H1 (cell line): ENCODE results near the gene DLST. TPM values are rescaled to one million over a fixed set of nuclear protein-coding genes. Genes with fewer than 3 reads are reported as not detected.

Experiments used
- BCL11A ChIP-seq, 2 experiments: IDR thresholded peaks; one replicate each; pipeline ENCODE4 v1.6.1; 2011; ENCODE audit warnings: low read depth in 2 of 2, low read length in 2 of 2, mild to moderate bottlenecking in 2 of 2
- GABPA ChIP-seq: IDR thresholded peaks from 2 replicates; pipeline ENCODE4 v1.6.1; 2011; ENCODE audit warnings: mild to moderate bottlenecking, low read length, moderate library complexity, borderline replicate concordance; ENCODE audit not compliant: insufficient read depth
- GTF2F1 ChIP-seq: IDR thresholded peaks from 2 replicates; pipeline ENCODE4 v1.6.1; 2012; ENCODE audit warnings: low read depth, low read length, improper control_type of control experiment, borderline replicate concordance
- JUN ChIP-seq: IDR thresholded peaks from 2 replicates; pipeline ENCODE4 v1.6.1; 2011; ENCODE audit warnings: low read depth, mild to moderate bottlenecking, improper control_type of control experiment, low read length
- NANOG ChIP-seq: IDR thresholded peaks from 2 replicates; pipeline ENCODE4 v1.6.1; 2011; ENCODE audit warnings: low read length, low read depth, mild to moderate bottlenecking, inconsistent platforms; ENCODE audit not compliant: insufficient read depth, poor library complexity, severe bottlenecking
- NRF1 ChIP-seq: IDR thresholded peaks from 2 replicates; pipeline ENCODE4 v1.6.1; 2011; ENCODE audit warnings: mild to moderate bottlenecking, low read depth, low read length, improper control_type of control experiment
- RBBP5 ChIP-seq: IDR thresholded peaks from 2 replicates; pipeline ENCODE4 v1.7.1; 2012; ENCODE audit warnings: low read depth, mild to moderate bottlenecking, inconsistent platforms, low read length, moderate library complexity, borderline replicate concordance
- SAP30 ChIP-seq: fragments of 300-600 bp; sonication (generic); IDR thresholded peaks from 2 replicates; pipeline ENCODE4 v1.7.1; 2012; ENCODE audit warnings: low read length, moderate library complexity, mild to moderate bottlenecking, inconsistent platforms; ENCODE audit not compliant: insufficient read depth, insufficient replicate concordance
- SIX5 ChIP-seq: IDR thresholded peaks from 2 replicates; pipeline ENCODE4 v1.6.1; 2011; ENCODE audit warnings: mild to moderate bottlenecking, low read depth, low read length
- ZNF274 ChIP-seq: IDR thresholded peaks from 2 replicates; pipeline ENCODE4 v1.7.0; 2012; ENCODE audit warnings: low read length, borderline replicate concordance; ENCODE audit errors: extremely low read depth
- polyA plus RNA-seq, 7 experiments: library from polyadenylated mRNA; depleted of rRNA in 3 of 7; stranded (reverse) in 5 of 7; unstranded in 2 of 7; fragments of >200 nt in 5 of 7; fragments of 200-250 nt in 2 of 7; gene quantifications; 1 replicate in 5 of 7; 2 replicates in 1 of 7; 4 replicates in 1 of 7; pipeline versions ENCODE4 v1.2.1 to v1.2.3, GENCODE V29; 2011 to 2013; ENCODE audit warnings: missing spikeins in 2 of 7, mixed read lengths in 2 of 7
- total RNA-seq: library from RNA; stranded (reverse); fragmentation: NEBNext Ultra II Directional; extraction: Animal tissue kit (Norgen Biotek cat#: 25700); gene quantifications from 2 replicates; pipeline ENCODE4 v1.2.1, GENCODE V29; 2021
- TF ChIP-seq, protein P1 (sequence below): IDR thresholded peaks from 2 replicates; pipeline ENCODE4 v1.6.1; 2011; ENCODE audit warnings: low read depth, mild to moderate bottlenecking, low read length; ENCODE audit not compliant: insufficient read depth

DLST gene
- total and polyA plus RNA-seq, 2 of the 8 experiments (the other 6 are each of a cell fraction or from before 2014, with no cell fraction given): 96.5 to 117 TPM

GRCh38 chr14:74941676-74942097, 60.0 kb downstream of the DLST start (continued):
- TF ChIP-seq, protein P1, sequence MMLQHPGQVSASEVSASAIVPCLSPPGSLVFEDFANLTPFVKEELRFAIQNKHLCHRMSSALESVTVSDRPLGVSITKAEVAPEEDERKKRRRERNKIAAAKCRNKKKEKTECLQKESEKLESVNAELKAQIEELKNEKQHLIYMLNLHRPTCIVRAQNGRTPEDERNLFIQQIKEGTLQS: no peak
- TF ChIP-seq NANOG (no peak), SIX5 (no peak), JUN (no peak), ZNF274 (no peak), GTF2F1 (no peak), BCL11A (IDR thresholded peaks at IDR 0.05; ENCODE audit: low read depth in 2 of 2, low read length in 2 of 2) (no peak), GABPA (no peak), RBBP5 (no peak), SAP30 (no peak), NRF1 (no peak)
- TF ChIP-seq, all 59 proteins: peak for 0
